8988T (cell line): ENCODE data around the gene MAP3K5.

Source experiments
- DNase-seq: peaks from one replicate; pipeline ENCODE4 v3.0.0; 2011

MAP3K5 gene

DNA sequence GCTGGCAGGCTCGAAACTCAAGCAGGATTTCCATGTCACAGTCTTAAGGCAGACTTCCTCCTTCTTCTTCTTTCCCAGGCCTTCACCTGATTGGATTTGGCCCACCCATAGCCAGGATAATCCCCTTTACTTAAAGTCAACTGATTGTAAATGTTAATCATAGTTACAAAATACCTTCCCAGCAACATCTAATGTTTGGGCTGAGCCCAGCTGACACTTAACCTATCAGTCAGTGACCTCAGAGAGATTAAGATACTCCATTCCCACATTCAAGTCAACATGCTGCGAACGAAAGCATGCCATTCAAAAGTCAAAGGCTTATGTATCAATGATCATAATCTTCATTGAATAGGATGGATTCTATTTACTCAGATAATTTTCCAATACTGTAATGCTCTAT is 258.0 kb downstream of the MAP3K5 start:
- DNase-seq = no peak

DNA sequence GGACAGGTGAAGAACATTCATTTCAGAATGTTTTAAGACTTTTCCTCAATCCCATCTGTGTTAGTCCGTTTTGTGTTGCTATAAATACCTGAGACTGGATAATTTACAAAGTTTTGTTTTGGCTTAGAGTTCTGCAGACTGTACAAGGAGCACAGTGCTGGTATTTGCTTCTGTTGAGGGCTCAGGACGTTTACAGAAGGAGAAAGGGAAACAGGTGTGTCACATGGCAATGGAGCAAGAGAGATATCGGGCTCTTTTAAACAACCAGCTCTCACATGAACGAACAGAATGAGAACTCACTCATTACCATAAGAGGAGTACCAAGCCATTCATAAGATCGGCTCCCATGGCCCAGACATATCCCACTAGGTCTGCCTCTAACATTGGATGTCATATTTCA is 258.8 kb downstream of the MAP3K5 start:
- no peak for DNase-seq

DNA sequence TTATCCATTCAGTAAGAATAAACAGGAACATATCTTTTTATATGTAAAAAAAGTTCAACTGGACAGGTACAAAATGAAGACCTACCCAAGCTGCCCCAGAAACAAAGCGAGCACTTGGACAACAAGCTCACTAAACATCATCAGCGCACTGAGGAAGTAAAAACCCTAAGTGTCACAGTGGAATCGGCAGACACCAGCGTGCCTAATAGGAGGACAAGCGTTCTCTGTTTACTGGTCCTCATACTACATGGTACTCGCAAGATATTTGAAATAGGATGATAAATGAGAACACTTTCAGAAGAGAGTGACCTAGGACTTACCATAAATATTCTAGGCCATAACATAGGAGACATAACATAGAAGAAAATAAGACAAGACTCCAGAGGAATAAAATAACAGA is 260.2 kb downstream of the MAP3K5 start:
- DNase-seq = no peak

DNA sequence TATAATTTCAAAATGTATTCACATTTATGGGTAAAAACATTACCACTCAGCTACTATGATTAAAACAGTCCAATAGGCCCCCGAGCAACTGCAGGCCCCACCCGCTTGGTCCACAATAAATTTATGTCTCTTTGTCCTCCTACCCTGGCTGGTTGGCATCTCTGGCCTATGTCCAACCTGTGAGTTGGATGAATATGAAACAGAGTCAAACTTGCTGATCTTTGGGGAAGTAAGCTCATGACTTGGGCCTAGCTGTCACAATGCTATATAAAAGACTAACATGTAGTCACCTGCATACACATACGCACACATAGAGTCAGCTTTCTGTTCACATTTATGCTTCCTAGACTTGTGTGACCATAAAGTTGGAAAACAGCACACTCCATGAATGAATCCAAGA is 262.6 kb downstream of the MAP3K5 start:
- no peak for DNase-seq

DNA sequence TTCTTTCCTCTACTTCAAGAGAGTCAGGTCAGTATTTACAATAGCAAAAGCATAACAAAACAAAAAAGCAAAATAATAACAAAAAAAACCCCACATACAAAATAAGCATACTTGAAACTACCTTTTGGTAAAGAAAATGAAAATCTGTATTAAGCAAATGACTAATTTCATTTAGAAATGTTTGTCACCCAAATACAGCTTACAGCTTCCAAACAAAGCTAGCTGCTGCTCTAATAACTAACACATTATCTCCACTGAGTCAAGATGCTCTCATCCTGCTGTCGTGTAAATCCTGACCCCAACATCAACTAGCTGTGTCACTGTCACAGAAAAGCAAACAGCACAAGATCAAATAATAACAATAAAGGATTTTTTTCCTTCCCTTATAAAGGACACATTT is 263.8 kb downstream of the MAP3K5 start:
- DNase-seq = no peak

DNA sequence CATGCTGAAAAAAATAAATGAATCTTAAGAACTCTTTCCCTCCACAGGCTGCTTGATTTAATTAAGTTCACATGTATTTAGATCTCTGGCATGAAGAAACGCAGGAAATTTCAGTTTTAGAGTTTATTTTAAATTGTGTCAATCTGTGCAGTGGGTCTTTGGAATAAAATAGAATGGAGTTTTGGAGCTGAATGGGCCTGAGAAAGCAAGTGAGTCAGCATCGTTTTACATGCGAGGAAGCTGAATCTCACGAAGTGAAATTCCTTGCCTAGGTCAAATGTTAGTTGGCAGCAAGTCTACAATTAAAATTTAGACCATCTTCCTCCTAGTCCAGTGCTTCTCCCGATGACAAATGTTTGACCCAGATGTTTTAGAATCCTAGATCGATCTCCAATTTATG is 264.4 kb downstream of the MAP3K5 start:
- DNase-seq = no peak

DNA sequence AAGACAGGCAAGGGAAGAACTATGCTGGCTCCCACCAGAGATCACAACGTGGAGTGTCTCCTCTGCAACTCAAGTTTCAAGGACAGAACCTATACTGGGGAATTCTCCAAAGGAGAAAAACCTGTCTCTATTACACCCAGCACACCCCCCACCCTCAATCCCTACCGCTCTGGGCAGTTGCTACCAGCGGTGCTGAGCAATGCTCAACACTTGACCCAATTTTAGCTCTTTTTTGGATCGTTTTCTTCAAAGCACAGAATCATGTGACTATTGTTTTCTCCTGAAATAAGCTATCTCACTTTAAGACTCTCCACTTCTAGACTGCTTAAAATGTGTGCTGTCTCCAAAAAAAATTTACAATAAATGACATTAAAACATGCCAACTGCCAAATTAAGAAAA is 265.3 kb downstream of the MAP3K5 start:
- no peak for DNase-seq

DNA sequence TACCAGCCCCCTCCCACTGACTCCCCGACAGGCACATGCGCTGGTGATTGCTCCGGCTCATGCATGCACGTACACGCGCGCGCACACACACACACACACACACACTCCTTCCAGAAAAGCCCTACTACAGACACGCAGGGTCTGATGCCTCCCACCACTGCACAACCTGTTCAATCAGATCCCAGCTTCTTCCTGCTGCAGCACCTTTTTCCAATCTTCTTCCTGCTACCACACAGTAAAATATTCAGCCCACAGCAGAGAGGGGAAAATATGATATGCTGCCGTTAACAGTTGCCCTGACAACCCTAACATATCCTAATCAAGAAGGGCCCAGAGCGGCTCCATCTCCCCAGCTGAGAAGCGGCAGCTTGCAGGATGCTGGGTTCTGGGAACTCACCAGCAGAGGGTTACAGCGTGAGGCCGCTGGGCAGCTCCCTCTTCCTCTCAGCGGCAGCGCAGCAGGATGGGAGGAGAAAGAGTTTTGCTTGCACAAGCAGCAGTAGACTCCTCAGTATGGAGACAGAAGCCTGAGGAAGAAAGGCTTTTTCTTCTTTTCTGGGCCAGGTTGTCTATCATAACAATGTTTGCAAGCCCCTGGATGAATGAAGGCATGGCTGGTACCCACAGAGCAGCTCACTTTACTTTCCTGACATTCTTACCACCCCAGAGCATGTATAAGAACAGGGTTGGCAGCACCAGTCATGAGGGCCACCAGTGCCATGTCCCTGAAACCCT is 265.9 kb downstream of the MAP3K5 start:
- DNase-seq = no peak

DNA sequence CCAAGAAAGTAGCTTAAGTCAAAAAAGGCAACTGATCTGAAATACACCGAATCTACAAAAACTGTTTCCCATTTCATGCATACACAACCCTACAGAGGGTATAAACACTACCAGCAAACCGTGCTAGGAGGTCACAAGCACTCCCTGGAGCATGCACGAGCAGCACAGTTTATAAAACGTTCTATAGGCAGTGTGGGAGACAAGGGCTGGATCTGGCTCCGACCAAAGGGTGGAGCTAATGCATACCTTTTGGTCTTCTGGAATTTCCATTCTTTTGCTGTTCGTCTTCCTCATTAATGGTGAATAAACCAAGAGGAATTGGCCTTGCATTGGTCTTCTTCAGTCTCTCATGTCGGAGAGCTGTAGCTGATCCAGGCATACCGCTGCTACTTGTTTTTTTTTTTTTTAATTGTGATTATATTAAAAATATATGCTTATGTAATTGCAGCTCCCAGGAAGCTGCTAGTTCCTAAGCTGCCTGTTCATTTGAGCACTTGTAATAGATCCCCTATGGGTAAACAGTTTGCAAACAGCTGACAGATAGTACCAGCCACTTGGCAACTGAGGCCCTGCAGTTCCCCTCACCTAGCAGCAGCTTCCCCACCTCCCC is 266.6 kb downstream of the MAP3K5 start:
- no peak for DNase-seq

DNA sequence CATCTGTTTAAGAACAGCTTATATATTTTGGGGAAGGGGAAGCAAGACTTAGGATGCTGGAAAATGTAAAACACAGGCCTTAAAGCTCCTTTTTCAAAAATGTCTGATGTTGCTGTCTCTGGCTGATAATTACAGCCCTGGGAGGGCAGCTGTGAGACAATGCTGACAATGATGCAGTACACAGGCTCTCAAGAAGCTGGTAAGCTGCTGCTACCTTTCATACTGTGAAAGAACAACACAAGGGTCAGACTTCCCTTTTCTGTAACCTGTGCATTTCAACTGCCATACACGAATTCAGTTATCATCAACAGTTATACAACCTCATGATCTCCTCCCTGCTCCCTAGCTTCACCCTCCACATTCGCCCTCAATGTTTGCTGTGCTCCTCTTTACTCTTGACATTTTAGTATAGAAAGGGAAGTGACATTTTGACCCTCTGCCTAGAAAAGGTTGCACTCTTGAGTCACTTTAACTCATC is 267.3 kb downstream of the MAP3K5 start:
- DNase-seq = no peak

DNA sequence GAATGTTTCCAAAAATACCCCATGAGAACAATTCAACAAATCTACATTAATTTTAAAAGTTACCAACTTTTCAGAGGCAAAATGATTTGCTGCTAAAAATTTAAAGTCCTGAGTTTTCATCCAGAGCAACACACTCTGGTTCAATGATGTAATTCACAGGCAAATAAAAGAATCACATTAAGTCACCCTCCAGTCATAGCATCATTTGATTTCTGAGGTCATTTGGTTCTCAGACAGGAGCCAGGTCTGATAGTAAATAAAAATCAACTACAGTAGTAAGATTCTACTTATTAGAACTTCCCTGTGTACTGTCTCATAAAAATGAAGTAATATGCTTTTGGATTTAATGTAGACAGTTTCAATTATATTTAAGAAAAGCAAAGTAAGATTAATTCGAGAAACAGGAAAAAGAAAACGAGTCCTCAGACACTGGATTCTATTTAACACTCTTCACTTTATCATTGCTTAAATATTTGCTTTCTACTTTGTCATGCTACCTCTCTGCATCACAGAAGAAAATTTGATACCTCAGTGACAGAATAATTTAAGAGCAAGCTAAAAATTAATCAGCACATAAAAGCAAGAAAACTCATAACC is 267.8 kb downstream of the MAP3K5 start:
- no peak for DNase-seq

DNA sequence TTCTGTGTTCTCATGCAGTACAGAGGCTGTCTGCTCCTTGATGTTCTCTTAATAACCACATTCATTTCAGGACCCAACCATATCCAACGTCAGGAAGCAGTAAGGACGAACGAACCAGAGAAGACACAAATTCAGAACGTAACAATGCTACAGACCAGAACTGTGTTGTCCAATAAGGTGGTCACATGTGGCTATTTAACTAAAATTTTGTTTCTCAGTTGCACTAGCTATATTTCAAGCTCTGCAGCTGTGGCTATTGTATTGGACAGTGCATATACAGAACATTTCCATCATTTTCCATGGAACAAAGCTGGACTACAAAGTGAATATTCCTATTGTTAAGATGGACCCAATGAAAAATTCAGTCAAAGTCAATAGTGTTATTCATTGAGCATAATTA is 269.1 kb downstream of the MAP3K5 start:
- no peak for DNase-seq

DNA sequence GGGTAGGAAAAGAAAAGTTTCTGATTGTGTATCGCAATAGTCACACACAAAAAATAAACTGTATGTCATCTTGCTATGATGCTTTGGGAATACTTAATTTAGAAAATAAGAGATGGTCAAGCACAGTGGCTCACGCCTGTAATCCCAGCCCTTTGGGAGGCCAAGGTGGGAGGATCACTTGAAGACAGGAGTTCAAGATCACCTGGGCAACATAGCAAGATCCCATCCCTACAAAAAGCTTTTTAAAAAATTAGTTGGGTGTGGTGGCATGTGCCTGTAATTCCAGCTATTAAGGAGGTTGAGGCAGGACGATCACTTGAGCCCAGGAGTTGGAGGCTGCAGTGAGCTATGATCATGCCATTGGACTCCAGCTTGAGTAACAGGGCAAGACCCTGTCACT is 269.6 kb downstream of the MAP3K5 start:
- no peak for DNase-seq

DNA sequence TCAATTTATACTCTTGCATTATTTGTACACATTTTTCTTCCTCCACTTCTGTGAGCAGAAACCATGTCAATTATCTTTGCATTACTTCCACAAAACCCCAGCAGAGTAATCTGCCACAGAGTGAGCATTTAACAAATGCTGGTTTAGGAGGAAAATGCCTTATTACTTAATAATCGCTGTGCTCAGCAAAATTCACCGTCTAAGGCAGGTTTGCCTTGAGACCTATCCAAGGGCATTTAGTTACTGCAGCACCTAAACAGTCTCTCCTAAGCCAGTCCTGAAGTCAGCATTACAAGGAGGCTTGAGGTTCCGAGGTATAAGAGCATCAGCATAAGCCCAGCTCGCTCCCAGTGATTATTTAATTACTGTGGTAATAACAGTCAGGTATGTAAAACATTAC is 270.4 kb downstream of the MAP3K5 start:
- DNase-seq = no peak

DNA sequence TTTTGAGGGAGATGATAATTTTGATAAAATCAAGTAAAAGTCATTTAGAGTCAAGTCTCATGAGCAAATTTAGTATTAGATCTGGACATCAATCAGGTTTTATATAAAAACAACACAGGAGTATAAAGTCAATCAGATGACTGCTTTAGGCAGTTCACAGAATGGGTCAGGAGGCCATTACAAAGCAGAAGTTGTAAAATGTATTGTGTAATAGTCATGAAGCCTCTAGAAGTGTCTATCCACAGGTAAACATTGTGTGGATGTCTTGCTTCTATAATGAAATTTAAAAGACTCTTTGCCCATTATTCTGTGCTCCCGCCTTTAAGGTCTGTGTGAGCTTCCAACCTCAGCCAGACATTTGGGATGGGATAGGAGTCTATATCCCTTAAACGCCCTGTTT is 270.9 kb downstream of the MAP3K5 start:
- DNase-seq = no peak

DNA sequence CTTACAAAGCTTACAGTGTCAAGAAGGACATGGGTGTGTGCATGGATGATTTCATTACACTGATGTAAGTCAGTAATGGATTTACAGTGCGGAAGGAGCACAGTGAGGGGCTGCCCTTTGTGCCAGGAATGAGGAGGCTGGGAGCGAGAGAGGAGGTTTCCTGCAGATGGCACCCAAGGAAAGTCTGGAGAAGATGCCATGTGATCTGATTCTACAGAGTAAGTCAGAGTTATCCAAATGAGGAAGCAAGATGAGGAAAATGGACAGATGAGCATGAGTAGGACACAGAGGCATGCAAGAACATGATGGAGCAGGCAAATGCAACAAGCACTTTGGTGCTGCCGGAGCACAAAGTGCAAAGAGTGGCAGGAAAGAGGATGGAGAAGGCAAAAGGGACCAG is 271.8 kb downstream of the MAP3K5 start:
- no peak for DNase-seq

DNA sequence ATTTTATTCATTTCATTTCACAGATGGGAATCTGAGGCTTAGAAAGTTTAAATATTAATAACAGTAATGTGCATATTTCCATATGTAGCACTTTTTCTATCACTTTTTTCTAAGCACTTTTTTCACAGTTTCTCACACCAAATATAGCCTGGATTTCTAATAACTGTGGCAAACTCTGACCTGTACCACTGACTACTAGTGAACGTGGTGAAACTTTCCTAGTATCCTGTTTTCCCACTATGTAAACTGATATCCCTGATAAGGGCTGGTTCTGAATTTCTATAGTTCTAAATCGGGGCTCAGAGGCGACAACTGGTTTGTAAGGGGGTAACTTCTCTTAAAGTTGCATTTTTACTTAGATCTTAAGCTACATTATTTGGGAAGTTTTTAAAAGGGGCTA is 274.7 kb downstream of the MAP3K5 start:
- DNase-seq = no peak

DNA sequence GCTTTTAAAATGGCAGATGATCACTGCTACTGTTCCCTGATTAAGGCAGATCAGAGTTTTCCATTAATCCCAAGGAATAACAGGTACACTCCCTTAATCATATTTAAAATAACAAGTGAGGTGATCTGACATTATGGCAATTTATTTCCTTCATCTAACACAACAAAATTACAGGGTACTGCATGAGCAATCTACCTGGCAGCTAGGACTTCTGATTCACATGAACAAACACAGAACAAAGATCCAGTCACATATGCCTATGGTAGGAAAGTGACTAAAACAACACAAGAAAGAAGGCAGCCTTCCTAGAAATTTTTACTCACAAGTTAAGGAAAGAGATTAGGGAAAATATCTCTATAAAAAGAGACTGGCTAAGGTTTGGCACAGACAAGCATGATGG is 275.3 kb downstream of the MAP3K5 start:
- no peak for DNase-seq

DNA sequence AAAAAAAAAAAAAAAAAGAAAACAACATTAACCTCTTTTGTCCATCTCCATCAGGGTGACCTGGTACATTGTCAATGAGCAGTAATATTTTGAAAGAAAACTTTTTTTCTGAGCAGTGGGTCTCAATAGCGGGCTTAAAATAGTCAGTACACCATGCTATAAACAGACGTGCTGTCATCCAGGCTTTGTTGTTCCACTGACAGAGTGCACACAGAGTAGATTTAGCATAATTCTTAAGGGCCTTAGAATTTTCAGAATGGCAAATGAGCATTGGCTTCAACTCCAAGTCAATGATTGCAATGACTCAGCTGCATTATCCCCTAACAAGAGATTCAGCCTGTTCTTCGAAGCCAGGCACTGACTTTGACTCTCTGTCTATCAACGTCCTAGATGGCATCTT is 277.7 kb downstream of the MAP3K5 start:
- no peak for DNase-seq

DNA sequence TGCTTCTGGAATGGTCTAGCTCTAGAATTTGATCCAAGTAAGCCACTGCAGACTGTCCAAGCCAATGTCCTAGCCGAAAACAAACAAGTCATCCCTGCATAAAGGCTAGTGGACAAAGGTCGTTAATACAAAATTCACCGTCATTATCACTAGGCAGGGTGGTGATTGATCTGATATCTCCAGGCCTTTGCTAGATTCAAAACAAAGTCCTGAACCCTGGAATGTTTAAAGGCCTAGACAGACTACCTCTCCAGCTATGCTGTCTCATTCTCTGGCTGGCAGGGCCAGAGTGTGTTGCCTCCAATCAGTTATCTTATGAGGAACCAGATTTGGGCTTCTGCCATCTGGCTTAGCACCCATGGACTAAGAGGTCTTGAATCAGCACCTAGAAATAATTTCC is 280.4 kb downstream of the MAP3K5 start:
- DNase-seq = no peak

DNA sequence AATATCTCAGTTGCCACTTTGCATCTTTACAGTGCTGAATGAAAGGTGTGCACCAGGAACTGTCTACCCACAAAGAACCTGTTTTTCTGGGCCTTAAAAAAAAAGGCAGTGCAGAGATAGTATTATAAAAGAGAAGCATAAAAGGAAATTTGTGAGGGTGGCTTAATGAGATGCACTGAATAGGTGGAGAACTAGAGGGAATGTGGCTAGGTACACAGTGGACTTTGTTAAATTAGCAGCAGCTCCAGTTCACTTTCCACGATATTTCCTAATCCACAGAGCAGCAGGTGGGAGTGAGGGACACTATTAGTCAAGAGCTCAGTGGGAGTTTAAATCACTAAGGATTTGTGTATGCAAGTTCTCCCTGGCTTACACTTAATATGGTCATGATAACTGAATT is 280.9 kb downstream of the MAP3K5 start:
- no peak for DNase-seq

DNA sequence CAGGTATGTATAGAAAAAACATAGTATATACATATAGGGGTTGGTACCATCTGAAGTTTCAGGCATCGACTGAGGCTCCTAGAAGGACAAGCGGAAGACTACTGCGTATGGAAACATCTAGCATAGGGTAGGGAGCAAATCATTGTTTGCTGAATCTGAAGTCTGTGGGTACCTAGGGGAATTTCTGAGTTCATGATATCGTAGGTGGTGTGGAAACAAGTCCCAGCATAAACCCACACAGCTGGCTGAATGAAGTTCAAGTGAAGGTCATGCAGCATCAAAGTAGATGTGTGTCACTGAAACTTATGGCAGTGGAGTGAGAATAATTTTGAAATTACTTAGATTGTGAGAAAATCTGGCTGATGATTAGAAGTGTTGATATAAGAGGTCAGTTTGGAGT is 281.5 kb downstream of the MAP3K5 start:
- DNase-seq = no peak

DNA sequence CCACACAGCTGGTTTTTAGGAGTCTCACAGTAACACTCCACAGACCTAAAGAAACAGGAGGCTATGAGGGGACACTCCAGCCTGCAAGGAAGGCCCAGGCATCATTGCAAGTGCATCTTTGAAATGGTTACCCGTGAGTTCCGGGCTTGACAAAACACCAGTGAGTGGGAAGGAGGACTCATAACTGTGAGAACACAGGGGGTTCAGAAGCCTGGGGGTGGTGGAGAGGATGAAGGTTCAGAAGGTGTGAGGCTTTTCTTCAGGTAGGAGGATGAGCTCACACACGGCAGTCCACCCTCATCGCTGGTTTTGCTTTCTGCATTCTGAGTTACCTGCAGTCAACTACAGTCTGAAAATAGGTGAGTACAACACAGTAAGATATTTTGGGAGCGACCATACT is 282.0 kb downstream of the MAP3K5 start:
- no peak for DNase-seq

DNA sequence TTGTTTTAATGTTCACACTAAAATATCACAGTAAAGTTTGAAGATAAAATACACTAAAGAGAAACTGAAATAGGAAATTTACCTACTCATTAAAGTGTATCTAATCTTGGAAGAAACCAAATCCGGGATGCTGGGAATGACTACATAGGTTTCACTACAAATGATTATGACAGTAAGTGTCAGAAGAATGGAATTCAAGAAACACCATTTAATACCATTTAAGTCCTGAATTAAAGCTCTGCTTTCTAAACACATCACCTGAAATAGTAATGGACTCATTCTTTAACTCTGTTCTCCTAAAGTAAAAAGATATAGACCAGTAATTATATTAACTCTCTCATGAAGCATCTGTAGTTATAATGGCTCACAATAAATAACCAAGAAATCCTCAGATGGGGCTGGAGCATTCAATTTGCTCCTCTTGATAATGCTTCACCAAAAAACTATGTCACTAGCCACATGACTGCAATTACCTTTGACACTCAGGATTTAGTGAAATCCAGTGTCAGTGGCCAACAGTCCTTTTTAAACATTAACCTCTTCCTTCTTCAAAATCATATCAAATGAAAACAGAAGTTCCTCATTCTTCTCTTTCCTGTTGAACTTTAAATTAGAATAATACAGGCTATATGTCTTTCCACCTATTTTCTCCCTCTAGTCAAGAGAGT is 283.4 kb downstream of the MAP3K5 start:
- no peak for DNase-seq
